Stimulated activated CD8-positive, alpha-beta memory T cell treated with anti-CD3 and anti-CD28 coated beads, Interleukin-15, amount 100 ng/mL, for 1 hour (primary cell): ENCODE data around the gene YIF1A.
"Not testable (repeated sequence)": the region's sequence is repeated elsewhere in the genome, so short reads cannot be mapped to it uniquely, and the experiment has no call there.

Source experiments
- DNase-seq: peaks from one replicate; pipeline ENCODE4 v3.0.0-alpha.2; 2020; ENCODE audit warnings: low read depth

The YIF1A gene

GRCh38 chr11:66268952-66269905 lies 19.7 kb downstream of the YIF1A start:
- DNase-seq: no peak

GRCh38 chr11:66268244-66268951 lies 20.5 kb downstream of the YIF1A start, which contains the start of gene RAB1B:
RAB1B (plus strand) TSS chr11:66268639; CDS start chr11:66268680, 41 bp downstream.
- peak; percentile 99 for DNase-seq

- DNase-seq: peak; percentile 73
Measured at GRCh38 chr11:66267379-66268243, 21.3 kb downstream of the YIF1A start.

GRCh38 chr11:66267039-66267378 lies 21.9 kb downstream of the YIF1A start:
- DNase-seq: no peak

GRCh38 chr11:66266378-66267038 lies 22.4 kb downstream of the YIF1A start:
- no peak for DNase-seq

- no peak for DNase-seq
Measured at GRCh38 chr11:66265531-66266377, 23.2 kb downstream of the YIF1A start.

- DNase-seq: no peak
Measured at GRCh38 chr11:66264914-66265313, 24.0 kb downstream of the YIF1A start.

GRCh38 chr11:66264383-66264782 lies 24.6 kb downstream of the YIF1A start:
- DNase-seq: no peak

- DNase-seq: no peak
Measured at GRCh38 chr11:66263785-66264184, 25.2 kb downstream of the YIF1A start.

- no peak for DNase-seq
Measured at GRCh38 chr11:66263231-66263630, 25.7 kb downstream of the YIF1A start.

- no peak for DNase-seq
Measured at GRCh38 chr11:66262696-66263095, 26.2 kb downstream of the YIF1A start.

- no peak for DNase-seq
Measured at GRCh38 chr11:66262191-66262590, 26.8 kb downstream of the YIF1A start.

GRCh38 chr11:66261578-66261977 lies 27.4 kb downstream of the YIF1A start:
- no peak for DNase-seq

GRCh38 chr11:66259956-66260355 lies 29.0 kb downstream of the YIF1A start:
- DNase-seq: no peak

- no peak for DNase-seq
Measured at GRCh38 chr11:66259225-66259624, 29.7 kb downstream of the YIF1A start.

GRCh38 chr11:66258473-66258893 lies 30.5 kb downstream of the YIF1A start:
- no peak for DNase-seq

- not testable (repeated sequence) for DNase-seq
Measured at GRCh38 chr11:66253081-66253480, 35.9 kb downstream of the YIF1A start.

- DNase-seq: no peak
Measured at GRCh38 chr11:66251809-66252208, 37.1 kb downstream of the YIF1A start.

GRCh38 chr11:66248903-66249302 lies 40.0 kb downstream of the YIF1A start:
- no peak for DNase-seq

GRCh38 chr11:66247801-66248200 lies 41.1 kb downstream of the YIF1A start:
- DNase-seq: no peak

- no peak for DNase-seq
Measured at GRCh38 chr11:66247295-66247694, 41.6 kb downstream of the YIF1A start.
